ENCODE measurements around the gene ERLEC1.
"Not testable (repeated sequence)": the region's sequence is repeated elsewhere in the genome, so short reads cannot be mapped to it uniquely, and the experiment has no call there.

The ERLEC1 gene, protein sequence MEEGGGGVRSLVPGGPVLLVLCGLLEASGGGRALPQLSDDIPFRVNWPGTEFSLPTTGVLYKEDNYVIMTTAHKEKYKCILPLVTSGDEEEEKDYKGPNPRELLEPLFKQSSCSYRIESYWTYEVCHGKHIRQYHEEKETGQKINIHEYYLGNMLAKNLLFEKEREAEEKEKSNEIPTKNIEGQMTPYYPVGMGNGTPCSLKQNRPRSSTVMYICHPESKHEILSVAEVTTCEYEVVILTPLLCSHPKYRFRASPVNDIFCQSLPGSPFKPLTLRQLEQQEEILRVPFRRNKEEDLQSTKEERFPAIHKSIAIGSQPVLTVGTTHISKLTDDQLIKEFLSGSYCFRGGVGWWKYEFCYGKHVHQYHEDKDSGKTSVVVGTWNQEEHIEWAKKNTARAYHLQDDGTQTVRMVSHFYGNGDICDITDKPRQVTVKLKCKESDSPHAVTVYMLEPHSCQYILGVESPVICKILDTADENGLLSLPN

GRCh38 chr2:53786705-53787613 is at the start of gene ERLEC1, which contains the start of gene ASB3:
Gene ERLEC1, plus strand, starts transcription at chr2:53787044. Its CDS starts 167 bp downstream, at chr2:53787211.
Gene ASB3, minus strand, starts transcription at chr2:53786953. Its CDS starts 21,381 bp downstream, at chr2:53765572.
- peak; percentile 89 for DNase-seq

DNA sequence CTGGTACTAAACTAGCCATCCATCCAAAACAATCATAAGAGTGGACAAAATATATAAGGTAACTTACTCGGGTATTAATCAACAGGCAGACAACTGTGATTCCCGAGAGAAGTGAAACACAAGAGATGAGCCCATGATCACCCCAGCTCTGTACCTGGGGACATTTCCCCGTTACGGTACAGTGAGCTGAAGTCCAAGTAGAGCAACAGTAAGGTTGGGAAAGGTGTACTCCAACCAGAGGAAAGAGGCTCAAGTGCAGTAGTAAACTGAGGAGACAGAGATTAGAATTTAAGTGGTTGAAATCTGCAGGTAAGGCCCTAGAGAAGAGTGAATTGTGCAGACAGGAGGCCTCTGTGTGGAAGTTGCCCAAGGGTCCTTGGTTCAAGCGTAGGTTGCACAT is 49.8 kb upstream of the ERLEC1 start:
- no peak for DNase-seq

- no peak for DNase-seq
These were observed 47.8 kb upstream of the ERLEC1 start for GRCh38 chr2:53739032-53739431.

- no peak for DNase-seq
These were observed 46.7 kb upstream of the ERLEC1 start for GRCh38 chr2:53740170-53740569.

DNA sequence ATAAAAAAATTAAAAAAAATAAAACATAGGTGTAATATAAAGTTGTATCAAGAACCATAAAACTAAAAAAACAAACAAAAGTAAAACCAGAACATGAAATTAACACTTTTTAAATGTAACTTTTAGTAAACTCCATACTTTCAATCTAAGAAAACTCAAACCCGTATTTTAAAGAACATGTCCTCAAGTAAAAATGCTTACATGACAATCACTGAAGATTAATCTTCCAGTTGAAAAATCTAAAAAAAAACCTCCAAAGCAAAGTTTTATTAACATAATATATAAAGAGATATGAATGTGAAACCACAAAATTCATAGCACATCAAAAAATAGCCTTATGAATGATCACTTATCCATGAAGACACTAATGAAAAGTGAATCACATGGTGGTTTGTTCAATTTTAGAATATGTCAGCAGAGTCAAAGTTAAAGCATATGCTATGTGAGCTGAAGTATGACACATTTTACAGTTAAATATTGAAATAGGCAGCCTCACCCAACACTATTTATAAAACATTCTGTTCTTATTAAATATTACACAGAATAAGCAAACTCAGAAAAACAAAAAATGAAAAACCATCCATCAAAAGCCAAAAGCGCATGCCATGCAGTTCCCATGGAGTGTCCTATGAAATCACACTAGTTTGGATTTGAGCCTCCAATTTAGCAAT is 42.3 kb upstream of the ERLEC1 start:
- no peak for DNase-seq

GRCh38 chr2:53750041-53750768 is 36.6 kb upstream of the ERLEC1 start:
- DNase-seq: no peak

DNA sequence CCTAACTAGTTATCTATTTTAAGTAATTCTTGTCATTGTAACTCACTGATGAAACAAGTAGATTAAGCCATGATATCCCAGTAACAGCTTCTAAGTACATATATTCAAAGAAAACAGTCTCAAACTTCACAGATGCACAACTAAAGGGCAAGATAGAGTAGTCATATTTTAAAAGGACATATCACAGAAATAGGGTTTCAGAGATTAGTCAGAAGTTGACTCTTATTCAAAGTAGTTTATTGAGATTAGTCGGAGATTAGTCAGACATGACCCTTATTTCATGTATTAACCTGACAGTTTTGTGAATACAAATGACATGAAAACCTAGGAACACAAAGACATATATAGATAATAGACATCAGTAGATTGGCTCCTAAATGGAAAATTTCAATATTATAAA is 35.1 kb upstream of the ERLEC1 start:
- no peak for DNase-seq

DNA sequence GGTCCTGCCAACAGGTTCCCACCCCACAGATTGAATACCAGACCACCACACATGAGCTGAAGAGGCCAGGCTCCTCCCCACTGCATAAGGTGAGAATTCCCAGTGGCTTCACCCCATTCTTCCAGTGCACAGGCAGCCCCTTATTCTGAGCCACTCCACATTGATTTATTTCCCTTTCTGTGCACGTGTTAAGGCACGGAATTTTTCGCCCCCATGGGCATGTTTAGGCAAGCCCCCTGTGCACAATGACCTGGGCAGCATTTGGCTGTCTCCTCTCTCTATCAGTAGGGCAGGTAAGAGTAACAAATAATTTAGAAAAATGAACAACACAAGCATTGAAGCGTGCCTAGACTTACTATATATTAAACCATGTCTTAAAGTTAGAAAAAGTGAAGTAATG is 34.5 kb upstream of the ERLEC1 start:
- DNase-seq: no peak

DNA sequence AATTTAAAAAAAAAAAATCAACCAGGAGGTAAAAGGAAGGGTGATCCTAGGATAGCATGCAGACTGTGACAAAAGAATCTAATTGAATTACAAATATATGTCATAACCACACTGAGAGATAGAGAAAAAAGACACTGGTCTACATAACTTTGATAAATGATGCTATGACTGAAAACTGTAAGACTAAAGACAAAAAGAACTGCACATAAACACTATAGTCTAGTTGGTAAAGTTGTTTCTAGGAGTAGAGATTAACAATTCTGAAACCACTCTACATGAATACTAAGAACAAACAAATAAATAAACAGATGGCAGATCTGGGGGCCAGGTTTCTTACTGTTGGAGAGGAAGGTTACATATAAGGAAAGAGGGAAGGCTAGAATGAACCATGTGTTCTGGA is 33.8 kb upstream of the ERLEC1 start:
- DNase-seq: no peak

DNA sequence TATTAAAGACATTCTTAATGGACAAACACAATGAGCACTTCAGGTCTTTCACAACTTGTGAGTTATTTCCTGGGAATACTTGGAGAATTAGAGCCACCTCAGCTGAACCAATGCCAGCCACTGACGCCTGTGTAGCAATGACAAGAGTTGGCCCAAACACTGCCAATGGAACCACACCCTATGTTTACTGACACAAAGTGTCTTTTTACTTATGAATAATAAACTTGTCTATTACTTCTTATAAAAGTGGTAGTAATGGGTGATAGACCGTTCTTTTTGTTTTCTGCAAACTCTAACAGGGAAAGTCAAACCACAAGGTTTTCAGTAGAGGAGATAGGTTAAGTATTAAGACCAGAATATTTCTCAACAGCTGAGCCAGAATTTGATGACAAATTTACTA is 31.7 kb upstream of the ERLEC1 start:
- no peak for DNase-seq

DNA sequence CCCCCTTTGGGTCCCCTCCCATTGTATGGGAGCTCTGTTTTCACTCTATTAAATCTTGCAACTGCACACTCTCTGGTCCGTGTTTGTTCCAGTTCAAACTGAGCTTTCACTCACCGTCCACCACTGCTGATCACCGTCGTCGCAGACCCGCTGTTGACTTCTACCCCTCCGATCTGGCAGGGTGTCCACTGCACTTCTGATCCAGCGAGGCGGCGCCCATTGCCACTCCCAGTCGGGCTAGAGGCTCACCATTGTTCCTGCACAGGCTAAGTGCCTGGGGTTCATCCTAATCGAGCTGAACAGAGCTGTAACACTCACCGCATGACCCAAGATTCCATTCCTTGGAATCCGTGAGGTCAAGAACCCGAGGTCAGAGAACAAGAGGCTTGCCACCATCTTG is 30.2 kb upstream of the ERLEC1 start:
- no peak for DNase-seq

GRCh38 chr2:53757206-53757605 is 29.6 kb upstream of the ERLEC1 start:
- DNase-seq: not testable (repeated sequence)

GRCh38 chr2:53765767-53766166 is 21.1 kb upstream of the ERLEC1 start:
- no peak for DNase-seq

GRCh38 chr2:53767405-53768241 is 19.2 kb upstream of the ERLEC1 start, which contains the start of gene CHAC2:
Gene CHAC2, plus strand, starts transcription at chr2:53767804. Its CDS starts 83 bp downstream, at chr2:53767887.
- peak; percentile 88 for DNase-seq

DNA sequence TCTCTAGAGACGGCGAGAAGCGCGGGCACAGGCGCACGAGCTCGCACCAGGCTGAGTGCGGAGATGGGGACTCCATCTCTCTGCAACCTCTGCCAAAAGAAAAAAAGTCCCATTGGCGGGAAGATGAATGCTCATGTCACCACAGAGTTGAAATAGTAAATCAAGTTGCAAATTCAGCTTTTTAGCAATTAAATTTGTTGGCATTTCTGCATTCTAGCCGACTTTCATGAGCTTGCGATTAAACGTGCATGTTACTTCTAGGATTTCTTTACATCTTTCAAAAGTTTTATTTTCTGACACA is 18.7 kb upstream of the ERLEC1 start:
- no peak for DNase-seq

GRCh38 chr2:53769318-53769945 is 17.4 kb upstream of the ERLEC1 start:
- DNase-seq: no peak

- no peak for DNase-seq
These were observed 16.6 kb upstream of the ERLEC1 start for GRCh38 chr2:53770264-53770663.

DNA sequence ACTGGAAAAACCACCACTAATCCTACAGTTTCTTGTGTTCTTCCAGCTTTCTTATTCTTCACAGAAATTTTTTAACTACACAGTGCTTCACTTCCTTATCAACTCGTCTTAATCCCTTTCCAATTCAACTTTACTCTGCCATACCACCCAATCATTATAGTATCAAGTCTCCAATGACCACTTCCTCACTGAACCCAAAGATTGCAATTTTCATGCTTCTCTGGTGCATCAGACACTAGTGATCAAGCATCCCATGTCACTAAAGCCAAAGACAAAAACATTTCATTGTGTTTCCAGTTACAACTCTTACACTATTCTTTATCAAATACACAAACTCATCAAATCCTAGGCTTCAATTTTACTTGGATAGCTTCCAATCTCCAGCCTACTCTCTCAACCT is 9.7 kb upstream of the ERLEC1 start:
- DNase-seq: no peak

GRCh38 chr2:53778536-53779162 is 8.2 kb upstream of the ERLEC1 start:
- no peak for DNase-seq

DNA sequence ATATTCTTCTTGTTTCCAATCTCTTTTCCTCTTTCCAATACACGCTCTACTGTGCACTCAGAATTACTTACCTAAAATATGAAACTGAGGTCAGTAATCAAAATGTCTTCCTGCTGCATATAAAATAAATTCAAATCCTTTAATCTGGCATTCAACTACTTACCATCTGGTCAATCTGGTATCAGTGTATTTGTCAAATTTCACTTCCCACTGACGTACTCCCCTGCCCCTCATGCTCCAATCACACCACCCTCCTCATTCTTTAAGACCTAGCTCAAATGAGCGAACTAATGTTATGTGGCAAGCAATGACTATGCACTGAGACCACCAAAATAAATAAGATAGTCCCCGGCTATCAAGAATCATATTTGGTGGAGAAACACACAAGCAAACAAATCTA is 6.8 kb upstream of the ERLEC1 start:
- no peak for DNase-seq

GRCh38 chr2:53782676-53783075 is 4.2 kb upstream of the ERLEC1 start:
- no peak for DNase-seq

Data from stimulated activated CD4-positive, alpha-beta T cell treated with anti-CD3 and anti-CD28 coated beads, Interleukin-1b, Interleukin-23, amount 100 ng/mL, for 48 hours (primary cell).